ENCODE measurements around the gene ELL2.

Gene ELL2

DNA sequence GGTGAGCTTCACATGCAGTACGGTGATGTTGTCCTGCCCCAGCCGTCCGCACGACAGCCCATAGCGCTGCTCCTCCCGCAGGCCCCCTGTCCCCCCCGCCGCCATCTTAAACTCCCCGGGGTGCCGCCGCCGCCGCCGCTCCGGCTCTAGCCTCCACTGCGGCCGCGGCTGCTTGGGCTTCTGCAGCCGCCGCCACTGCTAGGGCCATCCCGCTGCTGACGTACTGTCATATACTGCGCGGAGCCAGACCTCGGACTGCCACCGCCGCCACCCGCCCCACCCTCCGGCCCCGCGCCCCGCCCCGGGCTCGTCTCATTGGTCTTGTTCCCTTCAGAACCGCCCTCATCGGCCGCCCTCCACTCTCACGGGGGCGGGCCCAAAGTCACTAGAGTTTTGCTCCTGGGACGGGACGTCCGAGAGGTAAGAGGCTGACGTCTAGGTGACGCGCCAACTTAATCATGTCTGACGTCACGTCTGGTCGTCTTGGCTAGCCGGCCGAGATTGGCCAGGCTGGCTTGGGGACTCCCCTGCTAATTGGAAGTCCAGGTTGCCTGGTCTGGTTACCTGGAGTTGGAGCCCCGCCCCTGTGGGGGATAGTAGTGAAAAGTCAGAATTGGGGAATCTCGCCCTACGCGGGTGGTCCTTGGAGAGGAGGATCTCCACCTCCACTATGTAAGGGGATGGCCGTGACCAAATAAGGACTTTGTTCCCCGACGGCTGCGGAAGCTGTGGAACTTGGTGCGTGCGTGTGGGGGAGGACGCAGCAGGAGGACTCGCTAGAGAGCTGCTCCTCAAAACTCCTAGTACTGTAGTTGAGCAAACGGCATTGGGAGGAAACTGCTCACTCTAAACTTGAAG is at the start of gene ELL2:
Gene ELL2, minus strand, starts transcription at position 235 of the 858 bp plus-strand sequence. Its CDS starts 130 bp downstream, at position 105.
- DNase-seq (ENCODE audit: low read depth in 4 of 4, low spot score in 1 of 4): peak; percentile 90 to 97 (median 94)

DNA sequence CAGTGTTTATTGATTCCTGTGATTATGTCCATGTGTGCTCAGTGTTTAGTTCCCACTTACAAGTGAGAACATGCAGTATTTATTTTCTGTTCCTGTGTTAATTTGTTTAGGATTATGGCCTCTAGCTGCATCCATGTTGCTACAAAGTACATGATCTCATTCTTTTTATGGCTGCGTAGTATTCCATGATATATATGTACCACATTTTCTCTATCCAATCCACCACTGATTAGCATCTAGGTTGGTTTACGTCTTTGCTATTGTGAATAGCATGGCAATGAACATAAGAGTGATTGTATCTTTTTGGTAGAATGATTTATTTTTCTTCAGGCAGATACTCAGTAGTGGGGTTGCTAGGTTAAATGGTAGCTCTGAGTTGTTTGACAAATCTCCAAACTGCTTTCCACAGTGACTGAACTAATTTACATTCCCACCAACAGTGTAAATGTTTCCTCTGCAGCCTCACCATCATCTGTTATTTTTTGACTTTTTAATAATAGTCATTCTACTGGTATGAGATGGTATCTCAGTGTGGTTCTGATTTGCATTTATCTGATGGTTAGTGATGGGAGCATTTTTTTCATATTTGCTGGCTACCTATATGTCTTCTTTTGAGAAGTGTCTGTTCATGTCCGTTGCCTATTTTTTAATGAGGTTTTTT is 47.5 kb upstream of the ELL2 start:
- no peak for DNase-seq (ENCODE audit: low read depth in 4 of 4, low spot score in 1 of 4)

GRCh38 chr5:96008487-96008886 is 46.8 kb upstream of the ELL2 start:
- DNase-seq (ENCODE audit: low read depth in 4 of 4, low spot score in 1 of 4): no peak

GRCh38 chr5:96007051-96007450 is 45.4 kb upstream of the ELL2 start:
- DNase-seq (ENCODE audit: low read depth in 4 of 4, low spot score in 1 of 4): no peak

- no peak for DNase-seq (ENCODE audit: low read depth in 4 of 4, low spot score in 1 of 4)
Observed at GRCh38 chr5:96006291-96006690, 44.6 kb upstream of the ELL2 start.

- DNase-seq (ENCODE audit: low read depth in 4 of 4, low spot score in 1 of 4): no peak
Observed at GRCh38 chr5:96004754-96005153, 43.1 kb upstream of the ELL2 start.

DNA sequence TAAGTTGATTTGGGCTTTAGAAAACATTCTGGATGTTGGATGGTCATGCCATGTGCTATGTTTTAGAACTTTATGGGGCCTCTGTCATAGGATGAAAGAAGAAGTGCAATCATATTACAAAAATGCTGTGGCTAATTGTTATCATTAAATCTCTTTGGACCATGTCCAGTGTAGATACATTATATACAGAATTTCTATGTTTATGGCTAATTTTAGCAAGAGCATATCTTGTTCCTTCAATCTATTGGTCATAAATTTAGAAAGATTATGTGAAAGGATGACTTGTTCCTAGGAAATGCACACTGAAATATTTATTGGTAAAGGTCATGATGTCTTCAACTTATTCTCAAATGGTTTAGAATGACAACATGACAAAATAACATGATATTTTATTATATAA is 42.4 kb upstream of the ELL2 start:
- no peak for DNase-seq (ENCODE audit: low read depth in 4 of 4, low spot score in 1 of 4)

GRCh38 chr5:96001262-96001661 is 39.6 kb upstream of the ELL2 start:
- no peak for DNase-seq (ENCODE audit: low read depth in 4 of 4, low spot score in 1 of 4)

GRCh38 chr5:96000308-96000707 is 38.7 kb upstream of the ELL2 start:
- DNase-seq (ENCODE audit: low read depth in 4 of 4, low spot score in 1 of 4): no peak

DNA sequence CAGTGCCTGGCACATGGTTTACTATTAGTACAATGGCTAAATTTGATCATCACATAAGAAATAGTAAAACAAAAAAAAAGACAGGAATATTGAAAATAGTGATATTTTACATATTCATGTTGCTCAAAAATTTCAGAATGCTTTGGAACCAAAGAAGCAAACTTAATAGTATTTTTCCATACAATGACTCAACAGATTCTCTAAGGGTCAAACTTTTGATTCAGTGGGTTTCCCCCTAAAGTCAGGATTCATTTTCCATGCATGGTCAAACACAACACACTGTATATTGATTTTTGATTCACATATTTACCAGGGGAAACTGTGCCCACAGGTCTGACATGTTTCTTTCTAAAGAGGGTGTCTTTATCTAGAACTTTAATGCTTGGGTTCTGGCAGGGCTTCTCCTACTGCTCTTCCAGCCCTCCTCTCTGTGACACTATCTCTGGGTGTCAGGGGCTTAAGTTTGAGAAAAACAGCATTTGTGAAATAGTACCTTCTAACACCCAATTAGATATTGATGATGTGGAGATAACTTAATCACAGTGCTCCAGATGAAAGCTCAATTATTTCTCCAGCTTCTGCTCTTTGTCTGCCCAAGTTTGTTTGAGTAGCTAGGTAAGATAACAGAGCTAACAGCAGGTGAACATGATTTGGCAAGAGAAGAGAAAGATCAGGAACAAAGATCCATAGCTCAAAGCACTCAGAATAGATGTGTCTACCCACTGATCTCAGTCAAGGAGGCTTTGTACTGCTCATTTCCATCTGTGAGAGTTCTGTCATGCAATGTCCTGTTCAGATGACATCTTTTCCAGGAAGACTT is 35.5 kb upstream of the ELL2 start:
- no peak for DNase-seq (ENCODE audit: low read depth in 4 of 4, low spot score in 1 of 4)

DNA sequence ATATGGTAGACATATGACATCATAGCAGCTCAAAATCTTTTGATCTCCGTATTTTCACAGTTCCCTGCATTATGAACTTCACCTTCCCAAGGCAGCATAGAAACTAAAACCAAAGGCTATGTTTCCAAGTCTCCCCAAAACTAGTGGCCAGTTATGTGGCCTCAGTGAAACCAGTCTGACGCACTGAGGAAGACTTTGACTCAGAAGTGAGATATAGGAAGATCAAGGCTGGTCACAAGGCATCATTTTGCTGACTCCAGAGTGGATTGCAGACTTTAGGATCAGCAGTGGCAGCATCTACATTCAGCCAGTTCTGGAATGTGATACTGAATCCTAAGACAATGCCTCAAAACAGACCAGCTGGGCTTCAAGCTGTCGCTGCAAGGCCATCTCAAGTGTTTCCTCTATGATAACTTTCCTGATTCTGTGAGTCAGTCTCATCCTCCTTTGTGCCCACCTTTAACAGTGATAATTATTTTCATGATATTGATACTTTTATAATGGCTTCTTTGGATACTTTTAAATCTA is 34.4 kb upstream of the ELL2 start:
- DNase-seq (ENCODE audit: low read depth in 4 of 4, low spot score in 1 of 4): no peak

- DNase-seq (ENCODE audit: low read depth in 4 of 4, low spot score in 1 of 4): no peak
Observed at GRCh38 chr5:95993776-95994175, 32.1 kb upstream of the ELL2 start.

GRCh38 chr5:95993266-95993665 is 31.6 kb upstream of the ELL2 start:
- no peak for DNase-seq (ENCODE audit: low read depth in 4 of 4, low spot score in 1 of 4)

- DNase-seq (ENCODE audit: low read depth in 4 of 4, low spot score in 1 of 4): no peak
Observed at GRCh38 chr5:95989283-95990048, 27.8 kb upstream of the ELL2 start.

DNA sequence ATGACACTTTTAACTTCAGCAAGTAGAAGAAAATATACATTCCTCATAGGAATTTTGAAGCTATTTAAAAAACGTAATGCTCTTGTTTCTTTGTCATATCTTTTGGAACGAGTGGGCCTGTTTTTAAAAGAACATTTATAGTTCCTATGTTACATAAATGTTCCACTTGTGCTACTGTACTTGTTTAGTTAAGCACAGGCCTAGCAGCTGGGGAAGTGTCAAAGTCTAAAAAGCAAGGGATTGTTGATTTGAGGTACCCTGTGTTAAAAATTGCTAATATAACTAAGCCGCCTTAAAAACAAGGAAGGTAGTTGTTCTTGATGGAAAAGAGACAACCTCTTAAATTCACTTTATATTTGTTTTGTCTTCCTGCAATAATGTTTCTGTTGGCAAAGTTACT is 27.2 kb upstream of the ELL2 start:
- no peak for DNase-seq (ENCODE audit: low read depth in 4 of 4, low spot score in 1 of 4)

- DNase-seq (ENCODE audit: low read depth in 4 of 4, low spot score in 1 of 4): no peak
Observed at GRCh38 chr5:95988094-95988493, 26.4 kb upstream of the ELL2 start.

DNA sequence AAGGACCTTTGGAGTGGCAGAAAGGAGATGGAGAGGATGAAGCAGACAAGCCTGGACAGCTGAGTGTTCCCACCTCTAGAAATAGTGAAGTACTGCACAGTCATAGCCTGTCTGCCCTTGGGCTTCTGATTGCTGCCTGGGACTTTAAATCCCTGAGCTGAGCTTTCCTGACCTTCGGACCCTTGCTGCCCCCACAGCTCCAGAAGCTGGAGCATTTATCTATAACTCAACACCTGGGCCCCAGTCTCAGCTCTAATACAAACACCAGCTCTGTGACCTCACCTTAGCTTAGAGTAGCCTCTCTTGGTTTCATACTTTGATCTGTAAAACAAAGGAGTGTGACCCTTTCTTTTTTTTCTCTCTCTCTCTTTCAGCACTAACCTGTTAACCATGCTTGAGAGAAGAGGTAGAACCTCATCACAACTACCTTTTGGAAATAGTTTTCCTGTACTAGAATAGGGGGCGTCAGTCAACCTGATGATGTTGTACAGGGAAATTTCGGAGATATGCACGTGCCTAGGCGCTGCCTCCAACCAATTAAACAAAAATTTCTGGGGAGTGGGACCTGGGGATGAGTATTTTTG is 25.4 kb upstream of the ELL2 start:
- no peak for DNase-seq (ENCODE audit: low read depth in 4 of 4, low spot score in 1 of 4)

GRCh38 chr5:95986001-95986400 is 24.4 kb upstream of the ELL2 start:
- DNase-seq (ENCODE audit: low read depth in 4 of 4, low spot score in 1 of 4): no peak

GRCh38 chr5:95985249-95985648 is 23.6 kb upstream of the ELL2 start:
- DNase-seq (ENCODE audit: low read depth in 4 of 4, low spot score in 1 of 4): no peak

- no peak for DNase-seq (ENCODE audit: low read depth in 4 of 4, low spot score in 1 of 4)
Observed at GRCh38 chr5:95984287-95984938, 22.8 kb upstream of the ELL2 start.

Measured in stimulated activated CD4-positive, alpha-beta T cell treated with anti-CD3 and anti-CD28 coated beads, Interleukin-1b, Interleukin-23, amount 100 ng/mL, for 24 hours (primary cell).